GM12874 (cell line): ENCODE measurements around the gene CDC42SE2.

Experiments
- CTCF ChIP-seq: IDR thresholded peaks from 2 replicates; pipeline ENCODE4 v1.5.1; 2011; ENCODE audit warnings: low read depth, mild to moderate bottlenecking, control low read depth, low read length, moderate library complexity; ENCODE audit not compliant: insufficient read depth

CDC42SE2 gene

GRCh38 chr5:131378721-131379541 lies 115.1 kb downstream of the CDC42SE2 start:
- TF ChIP-seq CTCF: no peak

GRCh38 chr5:131379723-131380122 lies 115.9 kb downstream of the CDC42SE2 start:
- TF ChIP-seq CTCF: no peak

GRCh38 chr5:131381021-131381420 lies 117.2 kb downstream of the CDC42SE2 start:
- TF ChIP-seq CTCF: no peak

GRCh38 chr5:131381777-131382176 lies 117.9 kb downstream of the CDC42SE2 start:
- no peak for TF ChIP-seq CTCF

- TF ChIP-seq CTCF: peak; percentile 72
These were observed 118.8 kb downstream of the CDC42SE2 start for GRCh38 chr5:131382407-131383395.

- no peak for TF ChIP-seq CTCF
These were observed 120.3 kb downstream of the CDC42SE2 start for GRCh38 chr5:131384173-131384572.

- TF ChIP-seq CTCF: no peak
These were observed 120.9 kb downstream of the CDC42SE2 start for GRCh38 chr5:131384616-131385214.
